T-helper 2 cell treated with Interferon-gamma antibody and Interleukin-4, amounts not matched to agents 100 ng/mL and 5 ng/mL, for 36 hours (primary cell): Measurements from ENCODE around the gene CEP68. TPM values are rescaled to one million over a fixed set of nuclear protein-coding genes. Genes with fewer than 3 reads are reported as not detected.

Source experiments
- intact Hi-C: fragments of 100-400 bp; cut with micrococcal nuclease; formaldehyde crosslinking; loops from one replicate; pipeline ENCODE4 v1.15.1; 2023
- total RNA-seq: library from RNA; stranded (reverse); gene quantifications from 2 replicates; pipeline ENCODE4 v1.2.3, GENCODE V29; 2022

The CEP68 gene
- total RNA-seq, 1 donor from 2014 or later, result 7.0 TPM

DNA sequence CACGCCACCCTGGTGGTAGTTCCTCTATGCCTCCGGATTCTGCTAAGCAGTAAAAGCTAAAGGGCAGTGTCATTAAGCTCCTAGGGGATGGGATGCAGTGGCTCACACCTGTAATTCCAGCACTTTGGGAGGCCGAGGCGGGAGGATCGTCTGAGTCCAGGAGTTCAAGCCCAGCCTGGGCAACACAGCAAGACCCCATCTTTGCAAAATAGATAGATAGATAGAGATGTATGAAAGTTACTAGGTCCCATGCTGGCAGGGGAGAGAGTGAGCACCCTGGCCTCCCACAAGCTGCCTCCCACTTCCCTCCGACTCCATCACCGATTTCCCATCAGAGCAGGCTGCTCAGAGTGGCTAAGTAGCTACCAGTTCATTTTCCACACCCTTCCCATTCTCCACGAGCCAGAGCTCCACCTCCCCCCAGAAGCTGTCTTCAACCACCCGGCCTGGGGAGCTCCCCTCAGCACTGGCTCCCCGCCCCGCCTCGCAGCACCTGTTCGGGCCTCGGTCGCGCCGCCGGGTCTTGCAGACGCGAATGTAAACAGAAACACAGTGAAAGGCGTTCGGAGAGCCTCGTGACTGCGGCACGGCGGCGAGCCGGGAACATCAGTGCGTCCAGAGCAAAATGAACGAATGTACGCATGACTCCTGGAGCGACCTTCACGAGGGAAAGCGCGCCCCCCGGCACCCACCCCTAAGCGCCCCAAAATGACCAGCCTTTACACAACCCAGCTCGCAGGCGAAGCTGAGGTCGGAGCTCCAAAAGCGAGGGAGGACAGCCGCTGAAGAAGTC lies 598 bp upstream of the CEP68 start:
- intact Hi-C loops, result loop anchor here (1.0 to 10.0 kb wide), 11 partner anchors 66 to 1471 kb away; partner anchors contain the start of genes ACTR2, MDH1, PELI1 and RAB1A

DNA sequence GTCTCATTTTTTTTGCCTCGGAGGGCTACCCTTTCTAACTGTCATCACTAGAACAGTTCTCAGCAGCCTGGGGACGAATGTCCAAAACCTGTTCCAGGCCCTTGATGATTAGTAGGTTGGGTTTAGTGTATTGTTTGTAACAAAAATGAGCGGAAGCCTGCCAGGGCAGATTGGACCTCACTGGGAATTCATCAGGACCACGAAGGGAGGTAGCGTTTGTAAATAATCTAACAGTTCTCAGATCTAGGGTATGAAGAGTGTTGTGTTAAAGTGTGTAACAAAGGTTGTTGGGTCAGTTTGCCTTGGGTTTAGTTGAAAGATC lies 799 bp downstream of the CEP68 start:
- intact Hi-C loops, result loop anchor here (1.0 to 10.0 kb wide), 8 partner anchors 140 to 1472 kb away; partner anchors contain the start of genes MDH1, PELI1, SERTAD2 and UGP2

DNA sequence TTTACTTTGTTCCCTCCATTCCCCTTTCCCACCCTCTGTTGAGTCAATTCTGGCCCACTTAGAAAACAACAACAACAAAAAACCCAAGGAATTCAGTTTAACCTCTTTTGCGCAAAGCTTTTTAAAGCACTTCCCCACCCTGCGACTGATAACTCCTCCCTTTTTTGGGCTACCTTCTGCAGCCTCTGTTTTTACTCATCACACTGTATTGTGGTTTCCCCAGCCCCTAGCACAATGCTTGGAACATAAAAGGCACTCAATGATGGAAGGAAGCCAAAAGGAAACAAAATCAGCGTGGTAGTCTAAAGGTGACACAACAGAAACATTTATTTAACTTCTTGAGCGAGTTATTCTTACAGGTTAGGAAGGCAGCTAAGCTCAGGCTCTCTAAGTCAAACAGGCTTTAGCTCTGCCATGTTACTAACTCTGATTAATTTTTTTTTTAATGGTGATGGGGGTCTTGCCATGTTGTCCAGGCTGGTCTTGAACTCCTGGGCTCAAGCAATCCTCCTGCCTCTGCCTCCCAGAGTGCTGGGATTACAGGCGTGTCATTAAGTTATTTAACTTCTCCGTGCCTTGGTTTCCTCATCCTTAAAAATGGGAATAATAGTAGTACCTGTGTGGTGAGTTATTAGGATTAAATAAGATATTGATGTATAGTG lies 1.3 kb downstream of the CEP68 start:
- intact Hi-C loops, result loop anchor here (1.0 to 10.0 kb wide), 8 partner anchors 140 to 1473 kb away; partner anchors contain the start of genes MDH1, PELI1, SERTAD2 and UGP2

GRCh38 chr2:65059071-65059470 lies 2.9 kb downstream of the CEP68 start:
- intact Hi-C loops, result loop anchor here (5.0 to 10.0 kb wide), 6 partner anchors 292 to 1474 kb away; partner anchors contain the start of genes MDH1, PELI1, SERTAD2 and UGP2

DNA sequence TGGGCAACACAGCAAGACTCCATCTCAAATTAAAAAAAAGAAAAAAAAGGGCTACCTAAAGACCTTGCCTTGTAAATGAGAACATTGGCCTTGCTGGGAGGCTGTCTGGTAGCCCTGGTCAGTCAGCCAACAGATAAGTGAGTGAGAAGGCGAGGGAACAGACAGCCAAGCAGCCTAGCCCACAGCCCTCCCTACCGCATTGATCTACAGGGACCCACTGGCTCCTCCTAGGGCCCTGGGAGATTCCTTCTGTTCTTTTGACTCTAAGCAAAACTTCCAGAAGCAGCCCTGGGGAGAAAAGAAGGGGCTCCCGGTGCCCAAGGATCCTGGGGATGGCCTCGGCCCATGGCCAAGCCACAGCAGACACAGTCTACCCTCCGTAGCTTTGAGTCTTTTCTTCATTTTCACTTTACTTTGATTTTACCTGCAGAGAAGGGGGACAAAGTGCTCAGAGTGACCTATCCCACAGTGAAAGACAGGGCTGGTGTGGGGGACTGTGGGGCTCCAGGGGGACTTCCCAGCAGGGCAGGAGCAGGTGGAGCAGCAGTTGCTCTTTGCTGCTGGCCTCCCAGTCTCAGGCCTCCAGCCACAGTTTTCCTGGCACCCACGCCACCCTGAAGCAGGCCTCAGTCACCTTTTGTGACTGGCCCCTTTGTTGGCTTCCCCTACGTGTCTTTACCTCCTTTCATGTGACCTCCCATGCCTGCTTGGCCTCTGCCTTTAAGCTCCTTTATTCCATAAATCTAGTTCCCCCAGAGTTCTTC lies 5.1 kb downstream of the CEP68 start:
- intact Hi-C loops, result no loop called here

DNA sequence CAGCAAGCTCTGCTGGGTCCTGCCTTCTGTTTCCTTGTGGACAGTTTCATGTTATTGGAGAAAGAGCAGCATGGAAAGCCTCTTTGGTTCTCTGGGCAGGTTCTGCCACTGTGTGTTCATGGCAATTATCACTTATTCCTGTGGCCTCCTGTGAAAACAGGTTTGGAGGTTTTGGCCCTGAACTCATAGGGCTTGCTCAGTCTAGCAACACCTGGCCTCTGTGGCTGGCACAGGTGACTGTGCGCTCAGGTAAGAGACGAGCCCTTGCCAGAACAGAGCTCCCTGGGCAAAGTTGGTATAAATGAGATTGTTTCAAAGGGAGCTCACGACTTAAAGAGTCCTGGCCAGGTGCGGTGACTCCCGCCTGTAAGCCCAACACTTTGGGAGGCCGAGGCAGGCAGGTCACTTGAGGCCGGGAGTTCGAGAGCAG lies 5.7 kb downstream of the CEP68 start:
- intact Hi-C loops, result no loop called here

DNA sequence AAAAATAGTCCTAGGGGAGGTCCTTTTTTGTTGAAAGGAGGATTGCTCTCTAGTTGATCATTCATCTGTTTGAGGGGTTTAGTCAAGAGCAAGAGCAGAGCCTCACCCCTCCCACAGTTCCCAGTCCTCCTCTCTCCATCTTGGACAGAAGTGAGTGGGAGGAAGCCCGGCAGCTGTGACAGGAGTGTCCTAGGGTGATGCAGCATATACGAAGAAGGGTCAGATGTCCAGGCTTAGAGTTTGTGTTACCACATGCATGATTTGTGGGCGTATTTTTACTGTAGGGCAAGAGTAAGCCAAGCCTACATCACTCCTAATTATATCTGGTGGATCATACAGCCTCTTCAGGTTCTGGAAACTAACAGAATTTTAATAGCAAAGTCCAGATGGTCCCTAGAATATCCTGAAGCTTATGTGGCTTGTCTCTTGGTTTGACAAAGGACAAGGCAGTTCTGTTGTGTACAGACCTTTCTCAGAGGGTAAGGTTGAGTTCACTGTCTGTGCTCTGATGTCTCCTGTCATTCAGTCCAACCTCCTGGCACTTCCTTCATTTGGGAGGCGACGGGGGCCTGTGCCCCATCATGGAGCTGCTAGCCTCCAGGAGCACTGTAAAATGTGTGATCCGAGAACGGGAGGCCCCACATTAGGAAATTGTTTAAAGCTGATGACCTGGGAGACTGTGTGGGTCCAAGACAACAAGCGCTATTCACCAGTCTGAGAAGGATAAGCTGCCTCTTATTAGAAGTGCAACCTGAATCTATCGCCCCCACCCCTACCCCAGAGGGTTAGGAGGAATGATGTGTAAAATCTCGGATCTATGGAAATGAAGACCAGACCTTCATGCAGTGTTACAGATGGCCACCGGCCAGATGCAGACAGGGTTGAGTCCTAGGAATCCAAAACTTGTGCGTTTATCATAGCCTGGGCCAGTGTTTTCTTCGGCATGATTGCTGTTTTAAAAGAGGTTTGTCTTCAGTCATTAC lies 6.9 kb downstream of the CEP68 start:
- intact Hi-C loops, result no loop called here

GRCh38 chr2:65064728-65065552 lies 8.7 kb downstream of the CEP68 start:
- intact Hi-C loops, result loop anchor here (1.0 to 2.0 kb wide), 5 partner anchors 66 to 508 kb away; partner anchors contain the start of gene RAB1A

- intact Hi-C loops, result no loop called here
Measured at GRCh38 chr2:65067806-65068553, 11.8 kb downstream of the CEP68 start.

DNA sequence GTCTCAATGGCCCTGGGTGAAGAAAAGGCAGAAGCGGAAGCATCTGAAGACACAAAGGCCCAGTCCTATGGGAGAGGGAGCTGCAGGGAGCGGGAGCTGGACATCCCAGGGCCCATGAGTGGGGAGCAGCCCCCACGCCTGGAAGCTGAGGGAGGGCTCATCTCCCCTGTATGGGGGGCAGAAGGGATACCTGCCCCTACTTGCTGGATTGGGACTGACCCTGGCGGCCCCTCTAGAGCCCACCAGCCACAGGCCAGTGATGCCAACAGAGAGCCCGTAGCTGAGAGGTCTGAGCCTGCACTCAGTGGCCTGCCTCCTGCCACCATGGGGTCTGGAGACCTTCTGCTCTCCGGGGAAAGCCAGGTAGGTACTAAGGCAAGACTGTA lies 13.2 kb downstream of the CEP68 start:
- intact Hi-C loops, result no loop called here

DNA sequence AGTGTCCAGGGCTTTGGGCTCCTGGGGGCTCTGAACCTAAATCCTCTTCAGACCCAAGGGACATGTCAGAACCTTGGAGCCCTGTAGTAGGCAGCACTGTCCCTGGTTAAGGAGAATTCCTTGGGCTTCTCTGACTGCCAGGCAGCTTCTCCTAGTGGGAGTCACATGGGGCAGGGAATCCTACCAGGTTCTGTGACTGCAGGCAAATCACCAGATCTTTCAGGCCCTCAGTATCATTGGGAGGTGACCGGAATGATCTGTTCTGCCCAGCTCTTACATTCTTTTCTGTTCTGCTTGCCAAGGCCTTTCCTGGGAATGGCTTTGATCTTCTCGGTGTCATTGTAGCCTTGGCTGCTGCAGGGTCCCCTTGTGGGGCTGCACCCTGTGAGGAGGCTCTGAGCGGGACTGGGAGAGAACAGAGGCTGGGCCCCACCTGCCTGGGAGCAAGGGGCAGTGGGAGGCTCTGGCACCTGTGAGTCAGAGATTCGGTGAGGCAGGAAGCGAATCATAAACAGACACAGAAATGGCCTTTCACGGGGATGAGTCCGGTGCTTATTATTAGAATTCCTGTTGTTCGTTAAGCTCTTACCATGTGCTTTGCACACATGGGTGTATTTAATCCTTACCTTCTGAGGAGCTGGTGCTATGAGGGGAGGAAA lies 14.1 kb downstream of the CEP68 start:
- intact Hi-C loops, result no loop called here

DNA sequence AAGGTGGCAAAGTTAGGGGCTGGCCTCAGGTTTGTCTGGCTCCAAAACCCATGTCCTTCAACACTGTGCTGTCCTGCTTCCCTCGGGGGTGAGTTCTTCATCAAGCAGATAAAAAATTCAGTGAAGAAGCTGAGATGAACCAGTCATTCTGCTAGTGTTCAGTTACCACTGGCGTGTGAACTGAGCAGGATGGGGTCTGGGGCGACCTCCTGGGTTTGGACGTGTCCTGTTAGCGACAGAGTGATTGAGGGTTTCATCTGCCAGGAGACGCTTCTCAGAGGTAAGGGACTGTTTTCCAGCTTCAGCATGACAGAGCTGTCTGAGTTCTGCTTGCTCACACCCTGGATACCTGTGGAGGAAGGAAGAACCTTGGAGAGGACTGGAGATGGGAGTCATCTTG lies 14.6 kb downstream of the CEP68 start:
- intact Hi-C loops, result no loop called here

DNA sequence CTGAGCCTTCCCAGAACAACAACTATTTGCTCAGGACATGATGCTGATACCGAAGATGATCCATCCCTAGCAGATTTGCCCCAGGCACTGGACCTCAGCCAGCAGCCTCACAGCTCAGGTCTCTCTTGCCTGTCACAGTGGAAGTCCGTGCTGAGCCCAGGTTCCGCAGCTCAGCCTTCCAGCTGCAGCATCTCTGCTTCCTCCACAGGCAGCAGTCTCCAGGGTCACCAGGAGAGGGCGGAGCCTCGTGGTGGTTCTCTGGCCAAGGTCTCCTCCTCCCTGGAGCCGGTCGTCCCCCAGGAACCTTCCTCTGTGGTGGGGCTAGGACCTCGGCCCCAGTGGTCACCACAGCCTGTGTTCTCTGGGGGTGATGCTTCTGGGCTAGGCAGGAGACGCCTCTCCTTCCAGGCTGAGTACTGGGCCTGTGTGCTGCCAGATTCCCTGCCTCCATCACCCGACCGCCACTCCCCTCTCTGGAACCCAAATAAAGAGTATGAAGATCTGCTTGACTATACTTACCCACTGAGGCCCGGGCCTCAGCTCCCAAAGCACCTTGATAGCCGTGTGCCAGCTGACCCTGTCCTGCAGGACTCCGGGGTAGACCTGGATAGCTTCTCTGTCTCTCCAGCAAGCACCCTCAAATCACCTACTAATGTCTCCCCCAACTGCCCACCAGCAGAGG lies 15.4 kb downstream of the CEP68 start:
- intact Hi-C loops, result no loop called here

DNA sequence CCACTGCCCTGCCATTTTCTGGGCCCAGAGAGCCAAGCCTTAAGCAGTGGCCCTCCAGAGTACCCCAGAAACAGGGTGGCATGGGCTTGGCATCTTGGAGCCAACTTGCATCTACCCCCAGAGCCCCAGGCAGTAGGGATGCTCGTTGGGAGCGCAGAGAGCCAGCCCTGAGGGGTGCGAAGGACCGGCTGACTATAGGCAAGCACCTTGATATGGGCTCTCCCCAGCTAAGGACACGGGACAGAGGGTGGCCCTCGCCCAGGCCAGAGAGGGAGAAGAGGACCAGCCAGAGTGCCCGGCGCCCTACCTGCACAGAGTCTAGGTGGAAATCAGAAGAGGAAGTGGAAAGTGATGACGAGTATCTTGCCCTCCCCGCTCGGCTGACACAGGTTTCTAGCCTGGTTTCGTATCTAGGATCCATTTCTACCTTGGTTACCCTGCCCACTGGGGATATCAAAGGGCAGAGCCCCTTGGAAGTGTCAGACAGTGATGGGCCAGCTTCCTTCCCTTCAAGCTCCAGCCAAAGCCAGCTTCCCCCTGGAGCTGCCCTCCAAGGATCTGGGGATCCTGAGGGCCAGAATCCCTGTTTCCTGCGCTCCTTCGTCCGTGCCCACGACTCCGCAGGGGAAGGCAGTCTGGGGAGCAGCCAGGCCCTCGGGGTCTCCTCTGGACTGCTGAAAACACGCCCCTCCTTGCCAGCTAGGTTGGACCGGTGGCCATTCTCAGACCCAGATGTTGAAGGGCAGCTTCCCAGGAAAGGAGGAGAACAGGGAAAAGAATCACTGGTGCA lies 16.2 kb downstream of the CEP68 start:
- intact Hi-C loops, result no loop called here

- intact Hi-C loops, result no loop called here
Measured at GRCh38 chr2:65073879-65074565, 17.8 kb downstream of the CEP68 start.

GRCh38 chr2:65075176-65075575 lies 19.0 kb downstream of the CEP68 start:
- intact Hi-C loops, result no loop called here
